Right lobe of liver (tissue), 6 donors: ENCODE measurements around the gene RBM15. TPM values are rescaled to one million over a fixed set of nuclear protein-coding genes. Genes with fewer than 3 reads are reported as not detected.

Experiments
- ATAC-seq, 4 donors: fragments of 200-7000 bp; cut with Tn5 transposase; one replicate each; pipeline ENCODE4 v1.9.1; 2020; ENCODE audit warnings: mild to moderate bottlenecking in 4 of 4, moderate library complexity in 4 of 4
- DNase-seq, 3 donors: peaks; one replicate each; pipeline ENCODE4 v3.0.0-alpha.2; 2020
- H3K27ac ChIP-seq, 3 donors: fragments of 200-600 bp; one replicate each; pipeline ENCODE4 v1.8.0; 2022
- H3K27me3 ChIP-seq, 2 donors: fragments of 200-600 bp; one replicate each; pipeline ENCODE4 v1.8.0; 2022
- H3K36me3 ChIP-seq, 4 donors: fragments of 200-600 bp; sonication (generic) in 1 of 4; one replicate each; pipeline versions ENCODE4 v1.5.1 to v1.8.0; 2017 to 2022; ENCODE audit warnings: control low read depth in 1 of 4
- H3K4me1 ChIP-seq, 4 donors: fragments of 200-600 bp; sonication (generic) in 1 of 4; one replicate each; pipeline versions ENCODE4 v1.5.1 to v1.8.0; 2017 to 2022; ENCODE audit warnings: control low read depth in 1 of 4
- H3K4me3 ChIP-seq, 3 donors: fragments of 200-600 bp; one replicate each; pipeline ENCODE4 v1.8.0; 2022
- H3K9me3 ChIP-seq, 4 donors: fragments of 200-600 bp; sonication (generic) in 1 of 4; one replicate each; pipeline versions ENCODE4 v1.5.1 to v1.8.0; 2017 to 2022; ENCODE audit warnings: control low read depth in 1 of 4
- POLR2A ChIP-seq: fragments of 450-650 bp; IDR thresholded peaks from one replicate; pipeline ENCODE4 v1.6.1; 2017; ENCODE audit warnings: antibody characterized with exemption, mild to moderate bottlenecking
- WGBS: methylation state at CpG from one replicate; pipeline ENCODE4 v1.1.6; 2018; ENCODE audit warnings: low coverage, low lambda C conversion rate; ENCODE audit not compliant: insufficient coverage; ENCODE audit errors: missing lambda C conversion rate; 5-methylcytosine and 5-hydroxymethylcytosine counted together
- intact Hi-C, 2 donors: fragments of 100-400 bp; cut with DNase I; formaldehyde crosslinking; loops; one replicate each; pipeline versions ENCODE4 v1.11.2 to v1.14.1; 2022
- total RNA-seq, 6 experiments: library from RNA; depleted of rRNA in 2 of 6; stranded (reverse); fragments of >200 nt in 2 of 6; fragmentation: NEBNext Ultra II Directional in 3 of 6; extraction: Animal tissue kit (Norgen Biotek cat#: 25700) in 3 of 6; gene quantifications; one replicate each; pipeline versions ENCODE4 v1.1.0 to v1.2.4, GENCODE V29; 2016 to 2023
- TF ChIP-seq, protein P1 (sequence below), 4 donors: fragments of 200-600 bp in 3 of 4; fragments of 450-650 bp in 1 of 4; IDR thresholded peaks; one replicate each; pipeline versions ENCODE4 v1.5.1 to v1.8.0; 2016 to 2022; ENCODE audit warnings: antibody characterized with exemption in 4 of 4, mild to moderate bottlenecking in 2 of 4
- donor health status: DM: no; HTN: yes; CAD: no.
- donor health status: DM: no; HTN: no; CAD: no.
- donor health status: DM: no; HTN: no; CAD: no.
- donor health status: DM: no; HTN: yes; CAD: no.
- donor health status: DM: no; HTN: yes; CAD: no.

RBM15 gene
- total RNA-seq, 6 experiments from 2014 or later: 8.9 to 15.1 (median 12.2) TPM

DNA sequence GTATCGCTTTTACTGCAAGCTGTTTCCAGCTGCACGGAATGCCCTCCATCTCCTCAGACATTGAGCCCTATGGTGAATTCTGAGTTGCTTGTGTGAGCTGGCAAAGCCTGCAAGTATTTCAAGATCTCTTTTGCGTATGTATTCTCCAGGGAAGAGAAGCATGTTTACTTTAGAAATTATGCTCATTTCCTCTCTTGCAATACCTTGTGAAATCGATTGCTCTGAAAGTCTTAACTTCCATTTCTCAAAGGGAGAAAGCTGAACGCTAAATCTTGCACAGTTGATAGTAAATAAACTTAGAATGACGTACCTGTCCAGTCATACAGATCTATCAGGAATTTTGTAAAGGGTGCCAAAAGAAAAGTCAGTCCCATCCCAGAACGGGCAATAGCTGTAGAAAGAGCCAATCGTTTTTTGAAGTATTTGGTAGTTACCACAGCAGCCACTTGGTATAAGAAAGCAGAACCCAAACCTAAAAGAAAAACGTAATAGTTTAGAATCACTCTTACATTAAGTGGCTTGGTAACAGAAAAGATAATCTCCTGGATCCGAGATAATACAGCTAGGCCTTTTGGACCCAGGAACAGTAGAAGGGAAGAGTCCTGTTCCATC, 41.6 kb downstream of the RBM15 start:
- whole genome bisulfite sequencing: 77% methylated on average over 10 of the region's 10 CpGs
- peaks cover 0 to 12% (median 6%) of the 10 kb centered on the region in 4 donors for H3K36me3 ChIP-seq
- H3K27me3 ChIP-seq: no peaks in the 10 kb centered on the region
- DNase-seq: no peak
- no peak for ATAC-seq
- no peak overlapping the region for H3K4me3 ChIP-seq
- no peak for TF ChIP-seq POLR2A
- TF ChIP-seq, protein P1, sequence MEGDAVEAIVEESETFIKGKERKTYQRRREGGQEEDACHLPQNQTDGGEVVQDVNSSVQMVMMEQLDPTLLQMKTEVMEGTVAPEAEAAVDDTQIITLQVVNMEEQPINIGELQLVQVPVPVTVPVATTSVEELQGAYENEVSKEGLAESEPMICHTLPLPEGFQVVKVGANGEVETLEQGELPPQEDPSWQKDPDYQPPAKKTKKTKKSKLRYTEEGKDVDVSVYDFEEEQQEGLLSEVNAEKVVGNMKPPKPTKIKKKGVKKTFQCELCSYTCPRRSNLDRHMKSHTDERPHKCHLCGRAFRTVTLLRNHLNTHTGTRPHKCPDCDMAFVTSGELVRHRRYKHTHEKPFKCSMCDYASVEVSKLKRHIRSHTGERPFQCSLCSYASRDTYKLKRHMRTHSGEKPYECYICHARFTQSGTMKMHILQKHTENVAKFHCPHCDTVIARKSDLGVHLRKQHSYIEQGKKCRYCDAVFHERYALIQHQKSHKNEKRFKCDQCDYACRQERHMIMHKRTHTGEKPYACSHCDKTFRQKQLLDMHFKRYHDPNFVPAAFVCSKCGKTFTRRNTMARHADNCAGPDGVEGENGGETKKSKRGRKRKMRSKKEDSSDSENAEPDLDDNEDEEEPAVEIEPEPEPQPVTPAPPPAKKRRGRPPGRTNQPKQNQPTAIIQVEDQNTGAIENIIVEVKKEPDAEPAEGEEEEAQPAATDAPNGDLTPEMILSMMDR (IDR thresholded peaks at IDR 0.05): no peak
- intact Hi-C loops: no loop called here
- no peaks in the 10 kb centered on the region for H3K4me1 ChIP-seq
- no peaks in the 10 kb centered on the region for H3K9me3 ChIP-seq
- H3K27ac ChIP-seq: no peak overlapping the region

DNA sequence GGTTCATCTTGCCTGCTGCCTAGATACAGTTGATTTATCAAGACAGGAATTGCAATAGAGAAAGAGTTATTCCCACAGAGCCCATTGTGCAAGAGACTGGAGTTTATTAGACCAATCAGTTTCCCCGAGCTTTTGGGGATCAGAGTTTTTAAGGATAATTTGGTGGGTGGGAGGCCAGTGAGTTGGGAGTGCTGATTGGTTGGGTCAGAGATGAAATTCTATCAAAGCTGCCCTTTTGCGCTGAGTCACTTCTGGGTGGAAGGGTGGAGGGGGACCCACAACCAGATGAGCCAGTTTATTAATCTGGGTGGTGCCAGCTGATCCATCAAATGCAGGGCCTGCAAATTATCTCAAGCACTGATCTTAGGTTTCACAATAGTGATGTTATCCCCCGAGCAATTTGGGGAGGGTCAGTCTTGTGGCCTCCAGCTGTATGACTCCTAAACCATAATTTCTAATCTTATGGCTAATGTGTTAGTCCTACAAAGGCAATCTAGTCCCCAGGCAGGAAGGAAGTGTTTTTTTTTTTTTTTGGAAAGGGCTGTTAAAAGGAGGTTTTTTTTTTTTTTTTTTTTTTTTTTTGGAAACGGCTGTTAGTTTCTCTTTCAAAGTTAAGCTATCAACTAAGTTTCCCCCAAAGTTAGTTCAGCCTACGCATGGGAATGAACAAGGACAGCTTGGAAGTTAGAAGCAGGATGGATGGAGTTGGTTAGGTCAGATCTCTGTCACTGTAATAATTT, 44.2 kb downstream of the RBM15 start:
- no peak overlapping the region for H3K27ac ChIP-seq

DNA sequence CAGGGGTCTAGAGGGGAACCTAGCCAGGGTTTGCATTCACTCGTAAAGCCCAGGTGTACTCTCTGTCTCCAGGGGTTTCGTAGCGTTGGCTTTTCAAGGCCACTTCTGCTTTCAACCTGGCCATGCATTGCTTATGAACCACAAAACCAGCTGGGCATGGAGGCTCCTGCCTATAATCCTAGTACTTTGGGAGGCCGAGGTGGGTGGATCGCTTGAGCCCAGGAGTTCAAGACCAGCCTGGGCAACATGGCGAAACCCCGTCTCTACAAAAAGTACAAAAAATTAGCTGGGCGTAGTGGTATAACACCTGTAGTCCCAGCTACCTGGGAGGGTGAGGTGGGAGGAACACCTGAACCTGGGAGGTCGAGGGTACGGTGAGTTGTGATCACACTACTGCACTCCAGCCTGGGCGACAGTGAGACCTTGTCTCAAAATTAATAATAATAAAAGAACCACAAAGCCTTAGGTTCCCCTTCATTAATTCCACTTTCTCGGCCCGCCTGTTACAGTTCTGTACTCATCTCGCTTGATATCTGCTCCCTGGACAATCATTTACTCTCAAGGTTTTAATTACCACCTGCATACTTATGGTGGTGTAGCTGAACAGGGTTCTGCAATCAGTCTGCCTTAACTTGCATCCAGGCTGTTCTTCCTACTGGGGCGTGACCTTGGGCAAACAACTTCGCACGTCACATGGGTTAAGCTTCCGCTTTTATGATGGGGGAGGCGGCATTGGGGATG, 45.6 kb downstream of the RBM15 start:
- TF ChIP-seq, protein P1 (IDR thresholded peaks at IDR 0.05): no peak
- no peak for TF ChIP-seq POLR2A
- no peak overlapping the region for H3K27ac ChIP-seq
- H3K27me3 ChIP-seq: no peaks in the 10 kb centered on the region
- H3K36me3 ChIP-seq: peaks cover 0 to 5% (median 0%) of the 10 kb centered on the region in 4 donors
- ATAC-seq: no peak
- no peaks in the 10 kb centered on the region for H3K9me3 ChIP-seq
- WGBS: 87% methylated on average over 13 of the region's 19 CpGs
- H3K4me3 ChIP-seq: no peak overlapping the region
- H3K4me1 ChIP-seq: no peaks in the 10 kb centered on the region
- no peak for DNase-seq
- intact Hi-C loops: no loop called here

More for the DNA sequence above, 44.2 kb downstream of the RBM15 start:
- H3K9me3 ChIP-seq: no peaks in the 10 kb centered on the region
- intact Hi-C loops: no loop called here
- DNase-seq (no peak), ATAC-seq (no peak)
- 43% methylated on average over 3 of the region's 5 CpGs for WGBS
- H3K27me3 ChIP-seq: no peaks in the 10 kb centered on the region
- TF ChIP-seq, protein P1 (IDR thresholded peaks at IDR 0.05): no peak
- TF ChIP-seq POLR2A: no peak
- H3K4me3 ChIP-seq: no peak overlapping the region
- no peaks in the 10 kb centered on the region for H3K4me1 ChIP-seq
- H3K36me3 ChIP-seq: peaks cover 0 to 5% (median 3%) of the 10 kb centered on the region in 4 donors

DNA sequence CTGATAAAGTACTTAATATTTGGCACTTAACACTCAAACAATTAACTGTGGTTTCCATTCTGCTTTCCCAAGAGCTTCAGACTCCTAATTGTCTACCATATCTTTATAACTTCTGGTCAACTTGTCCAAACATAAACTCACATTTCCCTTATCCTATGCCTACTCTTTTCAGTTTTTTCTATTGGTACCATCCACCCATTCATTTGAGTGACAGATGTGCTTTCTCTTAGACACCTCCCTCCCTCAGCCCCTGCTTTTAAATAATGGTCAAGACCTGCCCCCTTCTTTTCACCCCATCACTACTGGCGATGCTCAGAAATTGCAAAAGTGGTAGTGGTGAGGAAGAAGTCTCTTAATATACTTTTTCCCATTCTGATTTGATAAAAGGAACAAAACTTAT, 46.2 kb downstream of the RBM15 start:
- 83% methylated on average over 1 of the region's 1 CpG for WGBS
- TF ChIP-seq, protein P1 (IDR thresholded peaks at IDR 0.05): no peak
- TF ChIP-seq POLR2A: no peak
- Histone ChIP-seq H3K36me3 (peaks cover 0 to 5% (median 0%) of the 10 kb centered on the region in 4 donors), H3K27me3 (no peaks in the 10 kb centered on the region), H3K4me3 (no peak overlapping the region), H3K4me1 (no peaks in the 10 kb centered on the region), H3K9me3 (no peaks in the 10 kb centered on the region), H3K27ac (no peak overlapping the region)
- no peak for ATAC-seq
- intact Hi-C loops: no loop called here
- no peak for DNase-seq
